Endothelial cell of umbilical vein (primary cell): Measurements from ENCODE around the gene OR52E8. TPM values are rescaled to one million over a fixed set of nuclear protein-coding genes. Genes with fewer than 3 reads are reported as not detected.

Source experiments
- BruUV-seq: library from RNA; stranded (reverse); fragments of 400-500 nt; replicated peaks from 2 replicates; lab custom pipeline; 2021; lab: Mats Ljungman, UMichigan
- CTCF ChIA-PET: fragments of 300-600, 350-600 bp; sonication (Branson Sonifier 250); formaldehyde crosslinking; loops from one replicate; lab custom pipeline; 2021; ENCODE audit warnings: antibody characterized with exemption, inconsistent platforms; lab: Charles Lee
- POLR2A ChIA-PET: fragments of 300-600, 350-600 bp; sonication (Branson Sonifier 250); formaldehyde crosslinking; loops from one replicate; lab custom pipeline; 2021; ENCODE audit warnings: antibody characterized with exemption, inconsistent platforms; lab: Charles Lee
- DNase-seq: peaks from one replicate; pipeline ENCODE4 v3.0.0-alpha.2; 2011; ENCODE audit warnings: low read depth, low spot score
- FAIRE-seq: peaks from 2 replicates; lab custom pipeline; 2011; peaks lifted over from hg19 to GRCh38; lab: Jason Lieb, UNC
- H2AFZ ChIP-seq: 2 replicates; pipeline ENCODE4 v1.6.0; 2012; ENCODE audit warnings: low read depth, low read length, control low read depth, inconsistent platforms
- H3K27ac ChIP-seq: 2 replicates; pipeline ENCODE4 v1.5.1; 2011; ENCODE audit warnings: low read depth, mild to moderate bottlenecking, control low read depth, low read length, moderate library complexity; ENCODE audit not compliant: insufficient read depth
- H3K27me3 ChIP-seq, 2 experiments: 2 replicates each; pipeline versions ENCODE4 v1.6.0 to v1.6.1; 2011; ENCODE audit warnings: low read length in 2 of 2, mixed read lengths in 1 of 2; ENCODE audit not compliant: control insufficient read depth in 2 of 2, insufficient read depth in 2 of 2
- H3K36me3 ChIP-seq, 2 experiments: 2 replicates in 1 of 2; 3 replicates in 1 of 2; pipeline ENCODE4 v1.5.1; 2011; ENCODE audit warnings: low read length in 2 of 2, mild to moderate bottlenecking in 1 of 2, moderate library complexity in 1 of 2; ENCODE audit not compliant: control insufficient read depth in 2 of 2, insufficient read depth in 2 of 2; ENCODE audit errors: extremely low read depth in 1 of 2
- H3K4me1 ChIP-seq: 3 replicates; pipeline ENCODE4 v1.5.1; 2011; ENCODE audit warnings: mild to moderate bottlenecking, low read length; ENCODE audit not compliant: control insufficient read depth, insufficient read depth; ENCODE audit errors: extremely low read depth
- H3K4me2 ChIP-seq: 2 replicates; pipeline ENCODE4 v1.6.1; 2011; ENCODE audit warnings: low read length, control low read depth, mixed read lengths; ENCODE audit not compliant: insufficient read depth
- H3K4me3 ChIP-seq, 3 experiments: fragments of 200-600 bp in 1 of 3; sonication (generic), shearing (Covaris generic) in 1 of 3; replicated peaks in 1 of 3; 2 replicates each; pipeline ENCODE4 v1.5.1; 2011 to 2016; ENCODE audit warnings: control low read depth in 3 of 3, low read length in 3 of 3, mild to moderate bottlenecking in 2 of 3, inconsistent platforms in 1 of 3, low read depth in 1 of 3, moderate library complexity in 1 of 3; ENCODE audit not compliant: insufficient read depth in 1 of 3
- H3K79me2 ChIP-seq: 2 replicates; pipeline ENCODE4 v1.6.0; 2012; ENCODE audit warnings: low read length, inconsistent platforms; ENCODE audit not compliant: control insufficient read depth, insufficient read depth
- H3K9ac ChIP-seq: replicated peaks from 2 replicates; pipeline ENCODE3; 2011; ENCODE audit warnings: low read length, control low read depth; ENCODE audit not compliant: insufficient read depth; ENCODE audit errors: extremely low read depth
- H3K9me1 ChIP-seq: replicated peaks from 3 replicates; pipeline ENCODE4 v1.6.0; 2011; ENCODE audit warnings: mild to moderate bottlenecking, low read length; ENCODE audit not compliant: control insufficient read depth, insufficient read depth; ENCODE audit errors: extremely low read depth
- H3K9me3 ChIP-seq: replicated peaks from 2 replicates; pipeline ENCODE4 v1.5.1; 2012; ENCODE audit warnings: low read length, inconsistent platforms; ENCODE audit not compliant: control insufficient read depth, insufficient read depth
- H4K20me1 ChIP-seq: replicated peaks from 2 replicates; pipeline ENCODE3; 2011; ENCODE audit warnings: mild to moderate bottlenecking, low read length; ENCODE audit not compliant: control insufficient read depth, insufficient read depth; ENCODE audit errors: extremely low read depth
- EZH2 ChIP-seq: IDR thresholded peaks from 2 replicates; pipeline ENCODE4 v1.6.1; 2012; ENCODE audit warnings: borderline replicate concordance, low read depth, mild to moderate bottlenecking, moderate library complexity, low read length, inconsistent platforms; ENCODE audit not compliant: severe bottlenecking
- FOS ChIP-seq: IDR thresholded peaks from 2 replicates; pipeline ENCODE4 v1.6.1; 2011; ENCODE audit warnings: mild to moderate bottlenecking, low read length, moderate library complexity, borderline replicate concordance; ENCODE audit not compliant: insufficient read depth
- GATA2 ChIP-seq: IDR thresholded peaks from 2 replicates; pipeline ENCODE4 v1.7.0; 2011; ENCODE audit warnings: low read depth, mild to moderate bottlenecking, moderate library complexity, mixed read lengths, low read length; ENCODE audit not compliant: insufficient read length, insufficient read depth
- JUN ChIP-seq: IDR thresholded peaks from 2 replicates; pipeline ENCODE4 v1.6.1; 2011; ENCODE audit warnings: borderline replicate concordance, low read depth; ENCODE audit not compliant: insufficient read length, insufficient read depth
- MYC ChIP-seq: IDR thresholded peaks from one replicate; pipeline ENCODE4 v1.6.1; 2011; ENCODE audit warnings: mild to moderate bottlenecking, low read depth, low read length
- POLR2A ChIP-seq: IDR thresholded peaks from 2 replicates; pipeline ENCODE4 v1.6.1; 2012; ENCODE audit warnings: low read depth, mild to moderate bottlenecking, control low read depth, low read length
- POLR2AphosphoS5 ChIP-seq: IDR thresholded peaks from 2 replicates; pipeline ENCODE4 v1.6.1; 2012; ENCODE audit warnings: low read depth, mild to moderate bottlenecking, control low read depth, low read length, moderate library complexity; ENCODE audit not compliant: insufficient read depth
- dilution Hi-C: fragments of 300-500 bp; cut with MboI; formaldehyde crosslinking; loops from one replicate; pipeline ENCODE4 v1.15.0; 2019; ENCODE audit warnings: low sequenced_read_pairs; ENCODE audit not compliant: extremely low pct_ligation_motif_present
- intact Hi-C: fragments of 100-400 bp; cut with micrococcal nuclease; formaldehyde crosslinking; loops from one replicate; pipeline ENCODE4 v1.10.0; 2022
- polyA plus RNA-seq, 4 experiments: library from polyadenylated mRNA; depleted of rRNA in 3 of 4; stranded (reverse) in 3 of 4; unstranded in 1 of 4; fragments of >200 nt; gene quantifications; 2 replicates each; pipeline versions ENCODE4 v1.2.1 to v1.2.3, GENCODE V29; 2011 to 2012; ENCODE audit warnings: missing spikeins in 1 of 4
- total RNA-seq: library from RNA; stranded (reverse); gene quantifications from 2 replicates; pipeline ENCODE4 v1.2.3, GENCODE V29; 2021
- TF ChIP-seq, protein P1 (sequence below): IDR thresholded peaks from 2 replicates; pipeline ENCODE4 v1.6.1; 2011; ENCODE audit not compliant: insufficient read depth, insufficient read length
- TF ChIP-seq, protein P2 (sequence below), 2 donors: IDR thresholded peaks; 1 replicate in 1 of 2; 2 replicates in 1 of 2; pipeline ENCODE4 v1.5.1; 2011; ENCODE audit warnings: low read length in 2 of 2, mild to moderate bottlenecking in 2 of 2, moderate library complexity in 2 of 2, control low read depth in 1 of 2, inconsistent platforms in 1 of 2, low read depth in 1 of 2; ENCODE audit not compliant: insufficient read depth in 1 of 2; ENCODE audit errors: extremely low read depth in 1 of 2

Gene OR52E8
- total and polyA plus RNA-seq, 2 donors (not counting 3 experiments of a cell fraction or from before 2014, with no cell fraction given), result not detected

DNA sequence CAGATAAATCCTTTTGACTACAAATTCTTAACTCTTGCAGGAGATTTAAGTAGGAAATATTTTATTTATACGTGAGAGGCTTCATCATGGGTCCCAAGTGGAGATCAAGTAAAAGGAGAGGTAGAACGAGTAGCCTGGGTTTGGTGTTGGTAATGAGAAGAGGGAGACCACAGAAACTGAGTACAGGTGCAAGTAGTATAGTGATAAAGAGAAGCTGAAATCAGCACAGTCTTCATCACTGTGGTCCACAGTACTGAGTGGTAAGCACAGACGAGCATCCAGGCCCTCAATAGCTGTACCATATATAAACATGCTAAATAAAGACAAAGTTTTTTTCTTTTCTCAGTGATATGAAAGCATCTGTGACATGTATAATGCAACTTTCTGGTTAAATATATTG is 29.7 kb upstream of the OR52E8 start:
- H3K36me3 ChIP-seq, result no peaks in the 10 kb centered on the region
- H3K27me3 ChIP-seq, result no peaks in the 10 kb centered on the region
- no peaks in the 10 kb centered on the region for H3K9me1 ChIP-seq
- H3K4me2 ChIP-seq, result no peak overlapping the region
- dilution Hi-C loops (no loop called here), intact Hi-C loops (no loop called here)
- no peak for TF ChIP-seq POLR2A
- TF ChIP-seq, protein P1, sequence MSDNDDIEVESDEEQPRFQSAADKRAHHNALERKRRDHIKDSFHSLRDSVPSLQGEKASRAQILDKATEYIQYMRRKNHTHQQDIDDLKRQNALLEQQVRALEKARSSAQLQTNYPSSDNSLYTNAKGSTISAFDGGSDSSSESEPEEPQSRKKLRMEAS, result no peak
- no TSS peak for BruUV-seq
- CTCF ChIA-PET, result interaction anchor here (1.0 kb wide), 1 partner anchor 476 kb away, joined by 3 read pairs; no protein-coding TSS in a partner anchor
- DNase-seq (no peak), FAIRE-seq (no peak)
- no peak overlapping the region for H3K9ac ChIP-seq
- H4K20me1 ChIP-seq, result no peaks in the 10 kb centered on the region
- H3K79me2 ChIP-seq, result no peaks in the 10 kb centered on the region
- H2AFZ ChIP-seq, result no peak overlapping the region
- no peak overlapping the region for H3K4me3 ChIP-seq
- POLR2A ChIA-PET, result no interaction called here
- H3K9me3 ChIP-seq, result no peaks in the 10 kb centered on the region
- H3K4me1 ChIP-seq, result no peaks in the 10 kb centered on the region
- no peak overlapping the region for H3K27ac ChIP-seq

DNA sequence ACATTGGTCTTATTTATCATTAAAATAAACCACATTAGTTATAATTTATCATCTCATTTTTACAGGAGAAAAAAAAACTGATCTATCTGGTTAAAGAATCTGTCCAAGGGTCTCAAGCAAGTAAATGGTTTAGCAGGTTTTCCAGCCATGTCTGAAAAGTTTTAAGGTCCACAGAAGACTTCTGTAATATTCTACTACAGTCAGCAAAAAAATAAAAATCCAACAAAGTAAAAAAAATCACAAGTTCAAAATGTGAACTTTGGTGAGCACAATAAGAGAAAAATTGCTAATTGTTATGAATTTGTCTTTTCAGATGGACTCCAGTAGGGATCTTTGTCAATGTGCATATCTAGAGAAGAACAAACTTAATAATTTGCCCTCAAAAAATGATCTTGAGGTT is 24.3 kb upstream of the OR52E8 start:
- FAIRE-seq (no peak), DNase-seq (no peak)
- no peaks in the 10 kb centered on the region for H3K36me3 ChIP-seq
- H3K9ac ChIP-seq, result no peak overlapping the region
- no peaks in the 10 kb centered on the region for H3K79me2 ChIP-seq
- TF ChIP-seq JUN (no peak), GATA2 (no peak), FOS (no peak), POLR2A (no peak), MYC (no peak), EZH2 (no peak), POLR2AphosphoS5 (no peak)
- TF ChIP-seq, protein P1, result no peak
- TF ChIP-seq, protein P2, sequence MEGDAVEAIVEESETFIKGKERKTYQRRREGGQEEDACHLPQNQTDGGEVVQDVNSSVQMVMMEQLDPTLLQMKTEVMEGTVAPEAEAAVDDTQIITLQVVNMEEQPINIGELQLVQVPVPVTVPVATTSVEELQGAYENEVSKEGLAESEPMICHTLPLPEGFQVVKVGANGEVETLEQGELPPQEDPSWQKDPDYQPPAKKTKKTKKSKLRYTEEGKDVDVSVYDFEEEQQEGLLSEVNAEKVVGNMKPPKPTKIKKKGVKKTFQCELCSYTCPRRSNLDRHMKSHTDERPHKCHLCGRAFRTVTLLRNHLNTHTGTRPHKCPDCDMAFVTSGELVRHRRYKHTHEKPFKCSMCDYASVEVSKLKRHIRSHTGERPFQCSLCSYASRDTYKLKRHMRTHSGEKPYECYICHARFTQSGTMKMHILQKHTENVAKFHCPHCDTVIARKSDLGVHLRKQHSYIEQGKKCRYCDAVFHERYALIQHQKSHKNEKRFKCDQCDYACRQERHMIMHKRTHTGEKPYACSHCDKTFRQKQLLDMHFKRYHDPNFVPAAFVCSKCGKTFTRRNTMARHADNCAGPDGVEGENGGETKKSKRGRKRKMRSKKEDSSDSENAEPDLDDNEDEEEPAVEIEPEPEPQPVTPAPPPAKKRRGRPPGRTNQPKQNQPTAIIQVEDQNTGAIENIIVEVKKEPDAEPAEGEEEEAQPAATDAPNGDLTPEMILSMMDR (IDR thresholded peaks at IDR 0.05; ENCODE audit: extremely low read depth in 1 of 2, insufficient read depth in 1 of 2, low read depth in 1 of 2, low read length in 2 of 2), result no peak
- H3K9me3 ChIP-seq, result no peaks in the 10 kb centered on the region
- intact Hi-C loops, result no loop called here
- ChIA-PET POLR2A (no interaction called here), CTCF (interaction anchor here (0.8 to 1.8 kb wide), 3 partner anchors 8 to 10 kb away, joined by 3 to 12 read pairs (median 3); no protein-coding TSS in a partner anchor)
- H2AFZ ChIP-seq, result no peak overlapping the region
- no peaks in the 10 kb centered on the region for H3K9me1 ChIP-seq
- no peaks in the 10 kb centered on the region for H3K27me3 ChIP-seq
- H3K27ac ChIP-seq, result no peak overlapping the region
- no peaks in the 10 kb centered on the region for H4K20me1 ChIP-seq
- no peaks in the 10 kb centered on the region for H3K4me1 ChIP-seq
- dilution Hi-C loops, result no loop called here
- H3K4me2 ChIP-seq, result no peak overlapping the region
- no TSS peak for BruUV-seq
- no peak overlapping the region for H3K4me3 ChIP-seq
